ENCODE results near the gene DNAAF5. TPM values are rescaled to one million over a fixed set of nuclear protein-coding genes. Genes with fewer than 3 reads are reported as not detected.

Gene DNAAF5
- total RNA-seq, 1 donor from 2014 or later: 15.3 TPM

GRCh38 chr7:805261-805660 is 78.8 kb downstream of the DNAAF5 start:
- Mint-ChIP-seq H3K36me3 (ENCODE audit: low read depth) (no peaks in the 10 kb centered on the region), H3K4me1 (ENCODE audit: low read depth) (peaks cover 19% of the 10 kb centered on the region), H3K4me3 (ENCODE audit: unreplicated experiment) (no peak overlapping the region), H3K27me3 (ENCODE audit: low read depth) (no peaks in the 10 kb centered on the region), H3K27ac (ENCODE audit: unreplicated experiment) (no peak overlapping the region), H3K9me3 (ENCODE audit: low read depth) (no peaks in the 10 kb centered on the region)
- TF ChIP-seq CTCF (IDR thresholded peaks at IDR 0.05): no peak
- peak; percentile 27 for DNase-seq (ENCODE audit: low spot score)

GRCh38 chr7:815284-816216 is 89.1 kb downstream of the DNAAF5 start:
- Mint-ChIP-seq H3K9me3 (ENCODE audit: low read depth) (peaks cover 5% of the 10 kb centered on the region), H3K36me3 (ENCODE audit: low read depth) (peaks cover 3% of the 10 kb centered on the region), H3K27me3 (ENCODE audit: low read depth) (no peaks in the 10 kb centered on the region), H3K4me1 (ENCODE audit: low read depth) (peaks cover 50% of the 10 kb centered on the region), H3K27ac (ENCODE audit: unreplicated experiment) (peak overlapping the region; percentile 80), H3K4me3 (ENCODE audit: unreplicated experiment) (peak overlapping the region; percentile 69)
- TF ChIP-seq CTCF (IDR thresholded peaks at IDR 0.05): no peak
- DNase-seq (ENCODE audit: low spot score): peak; percentile 84

GRCh38 chr7:816300-816750 is 89.8 kb downstream of the DNAAF5 start:
- TF ChIP-seq CTCF (IDR thresholded peaks at IDR 0.05): no peak
- peaks cover 5% of the 10 kb centered on the region for H3K9me3 Mint-ChIP-seq (ENCODE audit: low read depth)
- peaks cover 3% of the 10 kb centered on the region for H3K36me3 Mint-ChIP-seq (ENCODE audit: low read depth)
- peak; percentile 99 for DNase-seq (ENCODE audit: low spot score)
- H3K27ac Mint-ChIP-seq (ENCODE audit: unreplicated experiment): peak overlapping the region; percentile 51
- H3K4me3 Mint-ChIP-seq (ENCODE audit: unreplicated experiment): peak overlapping the region; percentile 69
- peaks cover 55% of the 10 kb centered on the region for H3K4me1 Mint-ChIP-seq (ENCODE audit: low read depth)
- no peaks in the 10 kb centered on the region for H3K27me3 Mint-ChIP-seq (ENCODE audit: low read depth)

GRCh38 chr7:816751-817671 is 90.5 kb downstream of the DNAAF5 start:
- Mint-ChIP-seq H3K4me3 (ENCODE audit: unreplicated experiment) (peak overlapping the region; percentile 80), H3K27ac (ENCODE audit: unreplicated experiment) (peak overlapping the region; percentile 80), H3K27me3 (ENCODE audit: low read depth) (no peaks in the 10 kb centered on the region), H3K36me3 (ENCODE audit: low read depth) (peaks cover 3% of the 10 kb centered on the region), H3K9me3 (ENCODE audit: low read depth) (peaks cover 5% of the 10 kb centered on the region), H3K4me1 (ENCODE audit: low read depth) (peaks cover 56% of the 10 kb centered on the region)
- peak; percentile 84 for DNase-seq (ENCODE audit: low spot score)
- TF ChIP-seq CTCF (IDR thresholded peaks at IDR 0.05): no peak
